Dedifferentiated amniotic fluid mesenchymal stem cell (primary cell): ENCODE data around the gene PDCD1.
"Not testable (repeated sequence)": the region's sequence is repeated elsewhere in the genome, so short reads cannot be mapped to it uniquely, and the experiment has no call there.

ENCODE experiments used
- DNase-seq: peaks from one replicate; pipeline ENCODE4 v3.0.0-alpha.2; 2016; ENCODE audit errors: extremely low spot score

The PDCD1 gene

DNA sequence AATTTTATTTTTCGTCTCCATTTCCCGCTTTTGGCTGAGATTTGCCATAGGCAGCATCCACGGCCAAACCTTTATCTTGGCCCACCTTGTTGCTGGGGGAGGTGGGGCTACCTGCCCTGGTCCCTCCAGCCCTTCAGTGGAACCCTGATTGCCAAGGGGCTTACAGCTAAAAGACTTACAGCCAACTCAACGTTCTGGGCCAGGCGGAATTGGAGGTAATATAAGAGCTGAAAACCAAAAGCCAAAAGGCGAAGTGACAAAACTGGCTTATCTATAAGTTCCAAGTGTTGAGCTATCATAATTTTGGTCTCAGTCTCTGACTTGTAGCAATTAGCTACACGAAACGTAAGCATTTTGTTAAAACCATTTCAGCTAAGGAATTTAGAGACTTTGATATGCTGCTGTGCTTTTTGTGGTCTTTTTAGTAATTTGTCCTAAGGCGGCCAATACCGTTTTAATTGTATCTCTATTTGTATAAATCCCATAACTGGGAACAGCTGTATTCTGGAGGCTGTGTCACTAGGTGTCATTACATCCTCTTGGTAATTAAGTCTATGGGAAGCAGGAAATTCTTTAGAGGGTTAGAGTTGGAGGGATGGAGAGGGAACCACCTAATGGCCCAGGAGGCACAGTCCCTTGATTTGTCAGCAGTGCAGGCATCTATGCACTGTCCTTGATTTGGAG is 24.0 kb downstream of the PDCD1 start:
- DNase-seq: no peak

DNA sequence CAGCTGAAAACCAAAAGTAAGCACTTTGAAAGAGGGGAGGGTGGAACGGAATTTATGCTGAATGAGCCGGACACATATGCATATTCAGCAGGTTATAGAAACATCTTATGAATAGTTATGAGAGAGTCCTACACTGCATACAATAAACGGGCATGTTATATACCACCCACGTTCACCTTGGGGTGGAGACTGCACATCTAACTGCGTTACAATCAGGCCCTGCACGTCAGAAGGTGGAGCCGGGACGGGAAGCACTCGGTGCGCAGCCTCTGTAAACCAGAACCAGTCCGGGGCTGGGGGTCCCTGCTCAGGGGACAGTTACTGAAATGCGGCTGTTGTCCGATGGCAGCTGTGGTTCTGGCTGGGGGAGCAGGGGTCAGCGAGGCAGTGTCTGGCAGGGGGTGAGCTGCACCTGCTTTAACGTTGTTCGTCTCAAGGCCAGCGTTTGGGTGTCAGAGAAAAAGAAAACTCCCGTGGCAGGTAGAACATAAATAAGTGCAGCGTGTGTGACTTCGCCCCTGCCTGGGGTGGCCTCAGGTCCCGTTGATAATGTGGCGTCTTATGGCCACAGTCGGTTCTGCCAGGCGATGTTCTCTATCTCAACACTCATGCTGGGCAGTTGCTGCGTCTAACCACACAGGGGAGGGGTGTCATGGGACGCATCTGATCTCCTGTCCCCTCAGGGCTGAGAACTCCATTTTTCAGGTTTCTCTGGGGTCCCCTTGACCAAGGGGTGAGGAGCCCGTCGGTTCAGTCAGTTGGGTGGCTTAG is 24.8 kb downstream of the PDCD1 start:
- DNase-seq: not testable (repeated sequence)

DNA sequence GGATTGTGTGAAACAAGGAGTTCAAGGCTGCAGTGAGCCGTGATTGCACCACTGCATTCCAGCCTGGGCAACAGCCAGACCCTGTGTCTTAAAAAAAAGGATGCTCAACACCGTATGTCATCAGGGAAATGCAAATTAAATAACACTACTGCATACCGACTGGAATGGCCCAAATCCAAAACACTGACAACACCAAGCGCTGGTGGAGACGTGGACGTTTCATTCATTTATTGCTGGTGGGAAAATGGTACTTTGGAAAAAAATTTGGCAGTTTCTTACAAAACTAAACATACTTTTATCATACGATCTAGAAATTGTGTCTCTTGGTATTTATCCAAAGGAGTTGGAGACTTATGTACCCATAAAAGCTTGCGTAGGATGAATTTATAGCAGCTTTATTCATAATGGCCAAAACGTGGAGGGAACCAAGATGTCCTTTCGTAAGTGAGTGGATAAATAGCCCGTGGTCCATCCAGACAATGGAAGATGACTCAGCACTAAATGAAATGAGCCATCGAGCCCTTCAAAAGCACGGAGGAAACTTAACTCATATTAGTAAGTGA is 25.5 kb downstream of the PDCD1 start:
- DNase-seq: no peak

DNA sequence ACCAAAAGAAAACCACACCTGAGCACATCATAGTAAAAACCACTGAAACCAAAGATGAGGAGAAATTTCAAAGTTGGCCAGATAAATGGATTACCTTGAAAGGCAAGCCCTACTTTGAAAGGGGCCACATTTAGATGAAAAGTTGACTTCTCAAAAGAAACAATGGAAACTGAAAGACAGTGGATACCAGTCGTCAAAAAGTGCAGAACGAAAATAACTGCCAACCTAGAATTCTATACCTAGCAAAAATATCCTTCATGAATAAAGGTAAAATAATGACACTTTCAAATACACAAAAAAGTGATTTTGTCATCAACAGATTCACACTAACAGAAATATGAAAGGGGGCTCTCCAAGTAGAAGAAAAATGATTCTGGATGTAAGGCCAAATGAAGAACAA is 31.3 kb downstream of the PDCD1 start:
- no peak for DNase-seq

DNA sequence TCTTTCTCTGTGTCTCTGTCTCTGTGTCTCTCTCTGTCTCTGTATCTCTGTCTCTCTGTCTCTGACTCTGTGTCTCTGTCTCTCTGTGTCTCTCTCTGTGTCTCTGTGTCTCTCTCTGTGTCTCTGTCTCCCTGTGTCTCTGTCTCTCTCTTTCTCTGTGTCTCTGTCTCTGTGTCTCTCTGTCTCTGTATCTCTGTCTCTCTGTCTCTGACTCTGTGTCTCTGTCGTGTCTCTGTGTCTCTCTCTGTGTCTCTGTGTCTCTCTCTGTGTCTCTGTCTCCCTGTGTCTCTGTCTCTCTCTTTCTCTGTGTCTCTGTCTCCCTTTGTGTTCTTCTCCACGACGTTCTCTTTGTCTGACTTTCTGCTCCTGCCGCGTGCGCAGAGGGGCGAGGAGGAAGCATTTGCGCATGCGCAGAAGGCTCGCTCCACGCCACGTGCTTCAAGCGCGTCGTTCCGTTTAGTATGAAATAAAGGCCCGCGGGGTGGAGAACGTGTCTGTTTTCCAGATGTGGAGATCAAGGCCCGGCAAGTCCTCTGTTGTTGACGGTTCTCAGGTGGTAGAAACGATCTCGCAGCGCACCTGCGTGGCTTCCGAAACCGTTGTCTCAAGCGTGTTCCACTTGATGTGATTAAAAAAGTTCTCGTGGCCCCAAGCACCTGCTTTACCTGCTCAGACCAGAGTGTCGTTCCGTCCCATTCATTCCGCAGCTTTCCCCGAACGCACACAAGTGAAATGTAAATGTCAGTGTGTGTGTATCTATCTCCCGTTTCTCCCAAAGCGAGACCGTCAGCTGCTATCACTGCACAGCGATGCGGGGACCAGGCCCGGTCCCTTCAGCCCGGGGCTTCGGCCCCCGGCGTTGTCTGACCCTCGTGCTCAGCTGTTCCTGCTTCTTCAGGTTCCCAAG is 34.9 kb downstream of the PDCD1 start:
- DNase-seq: not testable (repeated sequence)

DNA sequence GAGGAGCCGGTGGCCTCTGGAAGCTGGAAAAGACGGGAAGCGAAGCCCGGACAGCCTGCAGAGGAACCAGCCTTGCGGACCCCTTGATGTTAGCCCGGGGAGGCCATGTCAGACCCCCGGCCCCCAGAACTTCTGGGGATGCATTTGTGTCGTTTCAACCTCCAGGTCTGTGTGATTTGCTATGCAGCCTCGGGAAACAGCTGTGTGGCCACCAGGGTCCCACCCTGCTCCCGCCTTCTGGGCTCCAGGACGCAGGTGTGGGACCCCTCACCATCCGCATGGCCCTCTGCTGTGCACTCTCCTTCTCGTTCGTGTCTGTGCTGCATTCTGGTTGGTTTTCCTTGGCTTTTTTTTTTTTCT is 36.5 kb downstream of the PDCD1 start:
- DNase-seq: no peak

DNA sequence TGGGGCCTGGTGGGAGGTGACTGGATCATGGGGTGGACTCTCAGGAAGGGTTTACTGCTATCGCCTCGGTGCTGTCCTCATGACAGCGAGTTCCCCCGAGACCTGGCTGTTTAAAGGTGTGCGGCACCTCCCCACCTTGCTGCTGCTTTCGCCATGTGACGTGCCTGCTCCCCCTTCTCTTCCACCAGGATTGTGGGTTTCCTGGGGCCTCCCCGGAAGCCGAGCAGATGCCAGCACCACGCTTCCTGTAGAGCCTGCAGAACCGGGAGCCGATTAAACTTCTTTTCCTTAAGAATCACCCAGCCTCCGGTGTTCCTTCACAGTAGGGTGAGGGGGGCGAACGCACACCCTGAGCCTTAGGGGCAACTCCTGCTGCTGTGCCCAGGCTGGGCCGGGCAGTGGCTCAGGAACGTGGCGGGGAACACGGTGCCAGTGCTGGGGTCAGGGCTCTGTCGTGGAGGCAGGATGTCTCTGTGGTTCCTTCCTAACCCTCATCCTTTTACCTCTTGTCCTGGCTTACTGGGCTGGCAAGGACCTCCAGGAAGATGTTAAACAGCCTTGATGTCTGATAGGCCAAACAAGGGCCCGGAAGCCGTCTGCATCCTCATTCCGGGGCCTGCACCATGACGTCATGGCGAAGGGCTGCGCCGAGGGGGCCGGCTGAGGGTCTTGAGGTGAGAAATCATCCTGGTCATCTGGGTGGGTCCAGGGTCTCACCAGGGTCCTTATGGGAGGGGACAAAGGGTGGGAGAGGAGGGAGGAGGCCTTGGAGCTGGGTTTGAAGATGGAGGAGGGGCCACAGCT is 37.0 kb downstream of the PDCD1 start:
- no peak for DNase-seq

DNA sequence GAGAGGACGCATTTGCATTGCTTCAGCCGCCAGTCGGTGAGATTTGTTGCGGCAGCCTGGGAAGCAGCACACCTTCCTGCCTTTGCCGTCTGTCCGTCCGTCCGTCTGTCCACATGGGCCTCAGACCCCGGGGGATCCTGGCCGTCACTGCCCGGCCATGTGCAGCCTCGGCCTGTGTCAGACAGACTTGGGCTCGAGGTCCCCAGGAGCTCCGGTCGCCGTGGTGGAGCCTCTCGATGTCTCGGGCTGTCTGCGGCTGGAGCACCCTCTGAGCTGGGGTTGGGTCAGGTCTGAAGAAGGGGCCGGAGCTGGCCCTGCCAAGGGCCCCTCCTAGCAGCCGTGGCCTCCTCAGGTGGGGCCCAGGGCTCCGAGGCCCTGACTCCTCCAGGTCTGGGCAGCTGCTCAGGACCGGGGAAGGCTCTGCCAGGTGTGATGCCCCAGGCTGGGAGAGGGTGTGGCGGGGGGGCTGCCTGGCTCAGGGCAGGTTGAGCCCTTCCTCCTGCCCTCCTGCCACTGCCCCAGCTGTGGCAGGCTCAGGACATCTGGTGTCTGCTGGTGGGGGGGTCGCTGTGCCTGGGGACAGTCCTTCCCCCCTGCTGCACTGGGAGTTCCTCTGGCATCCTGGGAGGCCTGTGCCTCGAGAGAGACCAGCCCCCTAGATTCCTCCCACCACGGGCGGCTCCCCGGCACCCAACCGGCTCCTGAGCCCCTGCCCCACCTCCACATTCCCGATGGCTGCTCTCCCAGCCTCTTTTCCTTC is 37.9 kb downstream of the PDCD1 start:
- no peak for DNase-seq

DNA sequence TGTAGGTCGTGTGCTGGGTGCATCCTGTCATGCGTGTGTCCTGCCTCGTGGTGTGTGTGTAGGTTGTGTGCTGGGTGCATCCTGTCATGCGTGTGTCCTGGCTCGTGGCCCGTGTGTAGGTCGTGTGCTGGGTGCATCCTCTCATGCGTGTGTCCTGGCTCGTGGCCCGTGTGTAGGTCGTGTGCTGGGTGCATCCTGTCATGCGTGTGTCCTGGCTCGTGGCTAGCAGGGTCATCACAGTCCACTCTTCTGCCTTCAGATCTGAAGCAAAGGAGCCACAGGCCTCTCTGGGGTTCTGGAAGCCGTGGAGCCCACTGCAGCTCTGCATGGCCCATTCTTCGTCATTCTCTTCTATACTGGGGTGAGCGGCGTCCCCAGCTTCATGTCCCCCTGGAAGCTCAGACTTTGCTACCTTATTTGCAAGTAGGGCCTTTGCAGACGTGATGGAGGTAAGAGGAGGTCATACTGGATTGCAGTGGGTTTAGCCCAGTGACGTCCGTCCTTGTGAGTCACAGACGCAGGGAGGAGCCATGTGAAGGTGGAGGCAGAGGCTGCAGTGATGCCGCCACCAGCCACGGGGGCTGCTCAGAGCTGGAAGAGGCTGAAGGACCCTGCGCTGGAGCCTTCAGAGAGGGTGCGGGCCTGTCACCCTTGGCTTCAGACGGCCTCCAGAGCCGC is 38.6 kb downstream of the PDCD1 start:
- not testable (repeated sequence) for DNase-seq

DNA sequence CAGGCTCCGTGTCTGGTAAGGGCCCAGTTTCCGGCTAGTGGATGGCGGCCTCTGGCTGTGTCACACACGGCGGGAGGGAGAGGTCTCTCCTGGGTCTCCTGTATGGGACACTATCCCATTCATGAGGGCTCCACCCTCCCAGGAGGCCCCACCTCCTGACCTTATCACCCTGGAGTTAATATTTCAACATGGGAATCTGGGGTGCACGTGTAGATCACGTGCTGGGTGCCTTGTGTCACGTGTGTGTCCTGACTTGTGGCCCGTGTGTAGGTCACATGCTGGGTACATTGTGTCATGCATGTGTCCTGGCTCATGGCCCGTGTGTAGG is 39.8 kb downstream of the PDCD1 start:
- no peak for DNase-seq

DNA sequence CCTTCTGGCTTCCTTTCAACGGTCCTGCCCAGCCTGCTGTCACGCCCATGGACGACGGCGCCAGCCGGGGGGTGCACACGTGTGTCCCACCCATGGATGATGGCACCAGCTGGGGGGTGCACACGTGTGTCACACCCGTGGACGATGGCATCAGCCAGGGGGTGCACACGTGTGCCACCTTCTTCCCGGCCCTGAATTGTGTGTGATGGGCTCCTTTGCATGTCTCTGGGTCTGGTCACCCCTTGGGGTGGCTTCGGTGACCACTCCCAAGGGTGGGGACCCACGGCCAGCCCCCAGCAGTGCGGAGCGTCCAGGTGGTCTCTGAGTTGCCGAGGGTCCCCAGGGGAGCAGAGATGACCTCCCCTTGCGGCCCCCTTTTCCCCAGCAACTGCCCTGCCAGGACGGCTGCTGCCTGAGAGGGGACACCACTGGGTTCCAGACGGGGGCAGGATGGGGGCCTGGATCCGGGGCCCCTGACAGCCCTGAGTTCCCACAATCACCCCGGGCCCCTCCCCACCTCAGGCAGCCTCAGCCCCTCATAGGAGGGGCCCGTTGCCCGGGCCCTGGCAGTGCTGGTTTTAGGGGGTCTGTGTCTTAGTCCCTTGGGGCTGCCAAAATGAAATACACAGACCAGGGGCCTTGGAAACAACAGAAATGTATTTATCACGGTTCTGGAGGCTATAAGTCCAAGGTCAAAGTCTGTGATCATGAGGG is 40.3 kb downstream of the PDCD1 start:
- DNase-seq: no peak

DNA sequence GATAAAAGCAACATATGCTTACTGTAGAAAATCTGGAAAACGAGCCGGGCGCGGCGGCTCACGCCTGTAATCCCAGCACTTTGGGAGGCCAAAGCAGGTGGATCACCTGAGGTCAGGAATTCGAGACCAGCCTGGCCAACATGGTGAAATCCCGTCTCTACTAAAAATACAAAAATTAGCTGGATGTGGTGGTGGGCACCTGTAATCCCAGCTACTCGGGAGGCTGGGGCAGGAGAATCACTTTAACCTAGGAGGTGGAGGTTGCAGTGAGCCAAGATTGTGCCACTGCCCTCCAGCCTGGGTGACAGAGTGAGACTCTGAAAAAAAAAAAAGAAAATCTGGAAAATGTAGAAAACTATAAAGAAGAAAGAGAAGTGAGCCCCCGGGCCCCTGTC is 40.9 kb downstream of the PDCD1 start:
- DNase-seq: not testable (repeated sequence)

DNA sequence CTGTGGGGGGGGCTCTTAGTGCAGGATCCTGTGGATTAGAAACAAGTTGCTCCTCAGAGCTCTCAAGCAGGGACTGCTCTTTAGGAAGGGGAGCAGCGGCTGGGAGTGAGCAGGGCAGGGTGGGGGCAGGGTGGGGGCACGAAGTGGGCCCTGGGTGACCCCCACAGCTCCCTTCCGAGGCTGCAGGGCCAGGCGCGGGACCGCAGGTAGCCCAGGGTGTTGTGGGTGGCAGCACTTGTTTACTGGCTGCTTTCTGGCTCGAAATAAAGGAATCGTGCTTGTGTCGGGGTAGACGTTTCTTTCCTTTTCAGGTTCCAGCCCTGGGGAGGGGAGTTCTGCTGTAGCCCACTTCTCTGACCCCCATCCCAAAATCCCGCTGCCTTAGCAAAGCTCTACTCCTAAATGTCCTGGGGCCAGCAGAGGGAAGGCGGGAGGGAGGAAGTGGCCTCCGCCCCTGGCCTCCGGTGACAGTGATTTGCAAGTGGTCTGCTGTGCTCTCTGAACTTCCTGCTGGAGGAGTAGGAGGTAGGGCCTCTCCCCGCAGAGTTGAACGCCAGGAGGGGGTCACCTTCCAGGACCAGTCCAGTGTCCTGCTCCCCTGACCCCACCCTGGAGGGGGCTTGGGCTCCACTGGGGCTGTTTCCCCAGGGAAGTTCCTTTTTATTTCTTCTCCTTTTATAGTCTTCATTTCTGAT is 41.4 kb downstream of the PDCD1 start:
- DNase-seq: no peak

DNA sequence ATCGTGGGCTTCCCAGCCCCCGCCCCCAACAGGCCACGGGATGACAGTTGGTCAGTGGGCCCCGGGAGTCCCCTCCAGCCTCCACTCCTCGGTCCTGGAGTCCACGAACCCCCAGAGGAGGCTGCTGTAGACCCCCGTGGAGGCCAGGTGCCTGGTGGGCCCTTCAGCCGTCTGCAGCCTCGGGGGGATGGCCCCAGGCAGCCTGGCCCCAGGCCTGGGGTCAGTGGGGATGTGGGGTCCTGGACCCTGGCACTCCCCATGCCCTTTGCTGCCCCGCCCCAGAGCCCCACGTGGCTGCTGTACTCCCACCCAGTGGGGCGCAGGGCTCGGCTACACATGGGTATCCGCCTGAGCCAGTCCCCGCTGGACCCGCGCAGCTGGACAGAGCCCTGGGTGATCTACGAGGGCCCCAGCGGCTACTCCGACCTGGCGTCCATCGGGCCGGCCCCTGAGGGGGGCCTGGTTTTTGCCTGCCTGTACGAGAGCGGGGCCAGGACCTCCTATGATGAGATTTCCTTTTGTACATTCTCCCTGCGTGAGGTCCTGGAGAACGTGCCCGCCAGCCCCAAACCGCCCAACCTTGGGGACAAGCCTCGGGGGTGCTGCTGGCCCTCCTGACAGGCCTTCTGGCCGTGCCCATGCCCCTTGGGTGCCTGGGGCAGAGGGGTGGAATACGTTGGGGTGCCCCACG is 42.1 kb downstream of the PDCD1 start:
- no peak for DNase-seq

DNA sequence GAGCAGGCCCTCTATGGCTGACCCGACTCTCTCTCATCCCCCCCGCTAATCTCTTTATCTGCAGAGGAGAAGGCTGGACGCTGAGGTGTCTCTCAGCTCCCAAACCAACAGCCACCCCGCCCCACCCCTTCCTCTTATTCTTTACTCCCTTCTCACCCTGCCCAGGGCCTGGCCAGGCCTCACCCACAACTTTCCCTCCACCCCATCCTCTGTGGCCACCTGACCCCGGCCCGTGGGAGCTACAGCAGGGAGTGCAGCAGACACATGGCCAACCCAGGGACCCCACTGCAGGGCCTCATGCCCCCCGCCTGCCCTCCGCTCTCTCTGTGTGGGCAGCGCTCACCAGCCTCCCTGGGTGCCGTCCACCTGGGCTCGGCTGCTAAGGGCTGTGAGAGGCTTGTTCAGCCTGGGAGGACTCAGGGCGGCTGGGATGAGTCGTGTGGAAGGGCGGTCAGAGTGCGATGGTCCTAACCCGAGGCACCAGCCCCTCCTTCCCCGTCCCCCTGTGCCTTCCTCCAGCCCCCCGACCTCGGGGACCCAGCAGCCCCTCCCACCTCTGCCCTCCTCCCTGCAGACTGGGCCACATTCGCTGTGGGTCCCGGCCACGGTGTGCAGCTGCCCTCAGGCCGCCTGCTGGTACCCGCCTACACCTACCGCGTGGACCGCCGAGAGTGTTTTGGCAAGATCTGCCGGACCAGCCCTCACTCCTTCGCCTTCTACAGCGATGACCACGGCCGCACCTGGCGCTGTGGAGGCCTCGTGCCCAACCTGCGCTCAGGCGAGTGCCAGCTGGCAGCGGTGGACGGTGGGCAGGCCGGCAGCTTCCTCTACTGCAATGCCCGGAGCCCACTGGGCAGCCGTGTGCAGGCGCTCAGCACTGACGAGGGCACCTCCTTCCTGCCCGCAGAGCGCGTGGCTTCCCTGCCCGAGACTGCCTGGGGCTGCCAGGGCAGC is 42.9 kb downstream of the PDCD1 start:
- DNase-seq: no peak

DNA sequence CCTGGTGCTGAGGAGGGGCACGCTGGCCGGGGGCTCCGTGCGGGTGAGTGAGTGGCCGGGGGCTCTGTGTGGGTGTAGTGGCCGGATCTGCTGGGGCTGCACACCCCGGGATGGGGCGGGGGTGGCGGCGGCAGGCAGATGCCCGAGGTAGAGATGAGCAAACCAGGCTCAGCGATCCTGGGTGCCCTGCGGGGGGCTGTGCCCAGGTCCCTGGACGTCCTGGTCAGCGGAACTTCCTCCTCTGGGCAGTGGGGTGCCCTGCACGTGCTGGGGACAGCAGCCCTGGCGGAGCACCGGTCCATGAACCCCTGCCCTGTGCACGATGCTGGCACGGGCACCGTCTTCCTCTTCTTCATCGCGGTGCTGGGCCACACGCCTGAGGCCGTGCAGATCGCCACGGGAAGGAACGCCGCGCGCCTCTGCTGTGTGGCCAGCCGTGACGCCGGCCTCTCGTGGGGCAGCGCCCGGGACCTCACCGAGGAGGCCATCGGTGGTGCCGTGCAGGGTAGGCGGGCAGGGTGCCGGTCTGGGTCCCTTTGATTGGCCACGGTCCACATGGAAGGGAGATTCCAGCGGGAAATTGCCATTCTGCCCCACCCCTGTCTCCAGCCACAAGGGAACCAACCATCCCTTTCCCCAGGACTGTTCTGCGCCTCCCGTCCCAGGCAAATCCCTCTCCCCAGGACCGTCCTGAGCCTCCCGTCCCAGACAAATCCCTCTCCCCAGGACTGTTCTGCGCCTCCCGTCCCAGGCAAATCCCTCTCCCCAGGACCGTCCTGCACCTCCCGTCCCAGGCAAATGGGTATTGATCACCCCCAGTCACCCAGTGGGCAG is 43.8 kb downstream of the PDCD1 start:
- DNase-seq: no peak

DNA sequence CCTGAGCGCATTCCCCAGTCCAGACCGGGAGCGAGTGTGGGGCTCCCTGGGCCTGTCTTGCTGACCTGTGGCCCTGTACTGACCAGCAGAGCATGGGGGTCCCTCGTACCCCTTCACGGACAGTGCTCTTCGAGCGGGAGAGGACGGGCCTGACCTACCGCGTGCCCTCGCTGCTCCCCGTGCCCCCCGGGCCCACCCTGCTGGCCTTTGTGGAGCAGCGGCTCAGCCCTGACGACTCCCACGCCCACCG is 44.4 kb downstream of the PDCD1 start:
- no peak for DNase-seq
